ENCODE results near the gene HSD17B1.

GRCh38 chr17:42547698-42548069, 5.0 kb upstream of the HSD17B1 start:
- TF ChIP-seq MAX (CRISPR knock-in tag; IDR thresholded peaks at IDR 0.05) (no peak), CTCF (IDR thresholded peaks at IDR 0.05) (no peak), AFF4 (CRISPR knock-in tag; IDR thresholded peaks at IDR 0.05; ENCODE audit: borderline replicate concordance) (no peak), NFE2L1 (CRISPR knock-in tag; IDR thresholded peaks at IDR 0.05) (no peak), TEAD4 (CRISPR knock-in tag; IDR thresholded peaks at IDR 0.05) (no peak), EMX1 (CRISPR knock-in tag; IDR thresholded peaks at IDR 0.05) (no peak)
